H1 (cell line): Measurements from ENCODE around the gene VSTM4. TPM values are rescaled to one million over a fixed set of nuclear protein-coding genes. Genes with fewer than 3 reads are reported as not detected.

Experiments
- BCL11A ChIP-seq, 2 experiments: IDR thresholded peaks; one replicate each; pipeline ENCODE4 v1.6.1; 2011; ENCODE audit warnings: low read depth in 2 of 2, low read length in 2 of 2, mild to moderate bottlenecking in 2 of 2
- BRCA1 ChIP-seq: IDR thresholded peaks from 2 replicates; pipeline ENCODE4 v1.6.1; 2012; ENCODE audit warnings: low read depth, low read length, improper control_type of control experiment
- CBX5 ChIP-seq: fragments of 300-800, 300-1000 bp; sonication (generic); IDR thresholded peaks from 2 replicates; pipeline ENCODE4 v1.7.1; 2016; ENCODE audit warnings: antibody characterized with exemption, low read length, low read depth
- CBX8 ChIP-seq: fragments of 300-800, 300-1000 bp; sonication (generic); IDR thresholded peaks from 2 replicates; pipeline ENCODE4 v1.7.1; 2016; ENCODE audit warnings: low read depth, low read length, borderline replicate concordance
- KDM4A ChIP-seq: IDR thresholded peaks from one replicate; pipeline ENCODE4 v1.7.1; 2012; ENCODE audit warnings: low read depth, mild to moderate bottlenecking, moderate library complexity, low read length, inconsistent platforms; ENCODE audit not compliant: severe bottlenecking
- POLR2AphosphoS5 ChIP-seq: IDR thresholded peaks from 2 replicates; pipeline ENCODE4 v1.6.1; 2011; ENCODE audit warnings: low read depth, low read length
- RFX5 ChIP-seq: IDR thresholded peaks from 2 replicates; pipeline ENCODE4 v1.6.1; 2011; ENCODE audit warnings: low read depth, low read length, improper control_type of control experiment, borderline replicate concordance
- SP2 ChIP-seq: IDR thresholded peaks from 2 replicates; pipeline ENCODE4 v1.6.1; 2012; ENCODE audit warnings: mild to moderate bottlenecking, low read length, inconsistent platforms
- polyA plus RNA-seq, 7 experiments: library from polyadenylated mRNA; depleted of rRNA in 3 of 7; stranded (reverse) in 5 of 7; unstranded in 2 of 7; fragments of >200 nt in 5 of 7; fragments of 200-250 nt in 2 of 7; gene quantifications; 1 replicate in 5 of 7; 2 replicates in 1 of 7; 4 replicates in 1 of 7; pipeline versions ENCODE4 v1.2.1 to v1.2.3, GENCODE V29; 2011 to 2013; ENCODE audit warnings: missing spikeins in 2 of 7, mixed read lengths in 2 of 7
- total RNA-seq: library from RNA; stranded (reverse); fragmentation: NEBNext Ultra II Directional; extraction: Animal tissue kit (Norgen Biotek cat#: 25700); gene quantifications from 2 replicates; pipeline ENCODE4 v1.2.1, GENCODE V29; 2021

The VSTM4 gene
- total and polyA plus RNA-seq, 2 of the 8 experiments (the other 6 are each of a cell fraction or from before 2014, with no cell fraction given), result 0.48 to 0.73 TPM

DNA sequence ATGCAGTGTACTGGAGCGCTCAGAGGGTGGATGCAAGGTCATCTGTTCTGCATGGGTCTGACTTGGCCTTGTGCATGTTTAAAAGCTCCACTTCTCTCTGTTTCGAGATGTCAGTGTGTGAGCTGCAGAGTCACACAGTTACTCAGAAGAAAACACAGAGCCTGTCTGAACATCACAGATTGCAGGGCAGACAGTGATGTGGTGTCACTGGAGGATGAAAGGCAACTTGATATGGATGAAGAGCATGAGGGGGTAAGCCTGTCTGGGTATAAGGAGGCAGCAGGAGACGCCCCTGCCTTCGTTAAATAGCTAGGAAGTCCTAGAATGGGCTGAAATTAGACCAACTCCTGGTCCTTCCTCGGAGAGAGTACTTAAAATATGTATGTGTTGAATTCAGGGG, 108.2 kb downstream of the VSTM4 start (continued):
- no peak for TF ChIP-seq KDM4A
- TF ChIP-seq BCL11A (IDR thresholded peaks at IDR 0.05; ENCODE audit: low read depth in 2 of 2, low read length in 2 of 2), result no peak
- no peak for TF ChIP-seq CBX8
- no peak for TF ChIP-seq POLR2AphosphoS5
- TF ChIP-seq BRCA1, result no peak
- no peak for TF ChIP-seq CBX5
- TF ChIP-seq RFX5, result no peak
- TF ChIP-seq SP2, result no peak
